T-helper 1 cell treated with Interleukin-12 subunit alpha and Interleukin-12 subunit beta and Interleukin-4 antibody, amounts not matched to agents 30 μg/mL and 1 μg/mL, for 36 hours (primary cell): ENCODE data around the gene SLC6A2.

Experiments used
- H3K27ac Mint-ChIP-seq: one replicate; pipeline ENCODE4 v1.8.0; 2021; ENCODE audit warnings: mild to moderate bottlenecking, mixed read lengths
- H3K27me3 Mint-ChIP-seq: one replicate; pipeline ENCODE4 v1.8.0; 2021; ENCODE audit warnings: low read depth, mixed read lengths
- H3K36me3 Mint-ChIP-seq: one replicate; pipeline ENCODE4 v1.8.0; 2021; ENCODE audit warnings: low read depth, mixed read lengths
- H3K4me1 Mint-ChIP-seq: one replicate; pipeline ENCODE4 v1.8.0; 2021; ENCODE audit warnings: low read depth, mixed read lengths
- H3K4me3 Mint-ChIP-seq: one replicate; pipeline ENCODE4 v1.8.0; 2021; ENCODE audit warnings: mild to moderate bottlenecking, moderate library complexity, mixed read lengths
- H3K9me3 Mint-ChIP-seq: one replicate; pipeline ENCODE4 v1.8.0; 2021; ENCODE audit warnings: mixed read lengths

SLC6A2 gene

GRCh38 chr16:55703003-55704001 is 47.5 kb downstream of the SLC6A2 start:
- H3K27ac Mint-ChIP-seq, result no peak overlapping the region
- peaks cover 3% of the 10 kb centered on the region for H3K4me1 Mint-ChIP-seq
- no peak overlapping the region for H3K4me3 Mint-ChIP-seq
- no peaks in the 10 kb centered on the region for H3K9me3 Mint-ChIP-seq
- H3K36me3 Mint-ChIP-seq, result no peaks in the 10 kb centered on the region
- peaks cover 3% of the 10 kb centered on the region for H3K27me3 Mint-ChIP-seq

- H3K27me3 Mint-ChIP-seq, result peaks cover 3% of the 10 kb centered on the region
Observed at GRCh38 chr16:55706739-55707384, 51.1 kb downstream of the SLC6A2 start.

GRCh38 chr16:55709801-55710200 is 54.0 kb downstream of the SLC6A2 start:
- Mint-ChIP-seq H3K36me3 (no peaks in the 10 kb centered on the region), H3K4me3 (no peak overlapping the region), H3K9me3 (no peaks in the 10 kb centered on the region), H3K4me1 (no peaks in the 10 kb centered on the region), H3K27ac (no peak overlapping the region), H3K27me3 (peaks cover 9% of the 10 kb centered on the region)

More at GRCh38 chr16:55706739-55707384, 51.1 kb downstream of the SLC6A2 start:
- Mint-ChIP-seq H3K27ac (no peak overlapping the region), H3K9me3 (no peaks in the 10 kb centered on the region), H3K36me3 (no peaks in the 10 kb centered on the region), H3K4me3 (no peak overlapping the region), H3K4me1 (peaks cover 3% of the 10 kb centered on the region)

- Mint-ChIP-seq H3K27me3 (peaks cover 9% of the 10 kb centered on the region), H3K27ac (no peak overlapping the region), H3K4me3 (no peak overlapping the region), H3K9me3 (no peaks in the 10 kb centered on the region), H3K36me3 (no peaks in the 10 kb centered on the region), H3K4me1 (no peaks in the 10 kb centered on the region)
Observed at GRCh38 chr16:55710466-55710865, 54.7 kb downstream of the SLC6A2 start.

GRCh38 chr16:55711959-55712876 is 56.4 kb downstream of the SLC6A2 start:
- H3K36me3 Mint-ChIP-seq, result no peaks in the 10 kb centered on the region
- peaks cover 8% of the 10 kb centered on the region for H3K27me3 Mint-ChIP-seq
- H3K27ac Mint-ChIP-seq, result no peak overlapping the region
- no peak overlapping the region for H3K4me3 Mint-ChIP-seq
- H3K4me1 Mint-ChIP-seq, result no peaks in the 10 kb centered on the region
- H3K9me3 Mint-ChIP-seq, result no peaks in the 10 kb centered on the region

- H3K36me3 Mint-ChIP-seq, result no peaks in the 10 kb centered on the region
- no peaks in the 10 kb centered on the region for H3K4me1 Mint-ChIP-seq
- peaks cover 9% of the 10 kb centered on the region for H3K27me3 Mint-ChIP-seq
- H3K9me3 Mint-ChIP-seq, result no peaks in the 10 kb centered on the region
- no peak overlapping the region for H3K4me3 Mint-ChIP-seq
- H3K27ac Mint-ChIP-seq, result no peak overlapping the region
Observed at GRCh38 chr16:55713103-55713502, 57.3 kb downstream of the SLC6A2 start.

GRCh38 chr16:55717326-55717725 is 61.5 kb downstream of the SLC6A2 start:
- H3K9me3 Mint-ChIP-seq, result no peaks in the 10 kb centered on the region
- H3K4me3 Mint-ChIP-seq, result no peak overlapping the region
- H3K27me3 Mint-ChIP-seq, result peaks cover 28% of the 10 kb centered on the region
- H3K4me1 Mint-ChIP-seq, result no peaks in the 10 kb centered on the region
- no peaks in the 10 kb centered on the region for H3K36me3 Mint-ChIP-seq
- no peak overlapping the region for H3K27ac Mint-ChIP-seq

GRCh38 chr16:55725055-55725777 is 69.4 kb downstream of the SLC6A2 start:
- Mint-ChIP-seq H3K27ac (no peak overlapping the region), H3K4me3 (no peak overlapping the region), H3K36me3 (no peaks in the 10 kb centered on the region), H3K4me1 (no peaks in the 10 kb centered on the region), H3K9me3 (no peaks in the 10 kb centered on the region), H3K27me3 (peaks cover 38% of the 10 kb centered on the region)

GRCh38 chr16:55728797-55729196 is 73.0 kb downstream of the SLC6A2 start:
- Mint-ChIP-seq H3K27me3 (peaks cover 10% of the 10 kb centered on the region), H3K9me3 (no peaks in the 10 kb centered on the region), H3K4me3 (no peak overlapping the region), H3K27ac (no peak overlapping the region), H3K36me3 (no peaks in the 10 kb centered on the region), H3K4me1 (no peaks in the 10 kb centered on the region)

GRCh38 chr16:55730115-55730514 is 74.3 kb downstream of the SLC6A2 start:
- Mint-ChIP-seq H3K36me3 (no peaks in the 10 kb centered on the region), H3K4me1 (no peaks in the 10 kb centered on the region), H3K27me3 (peaks cover 8% of the 10 kb centered on the region), H3K27ac (no peak overlapping the region), H3K9me3 (no peaks in the 10 kb centered on the region), H3K4me3 (no peak overlapping the region)

GRCh38 chr16:55732496-55732895 is 76.7 kb downstream of the SLC6A2 start:
- Mint-ChIP-seq H3K4me1 (no peaks in the 10 kb centered on the region), H3K27ac (no peak overlapping the region), H3K4me3 (no peak overlapping the region), H3K27me3 (peaks cover 8% of the 10 kb centered on the region), H3K36me3 (no peaks in the 10 kb centered on the region), H3K9me3 (no peaks in the 10 kb centered on the region)

GRCh38 chr16:55734665-55735064 is 78.9 kb downstream of the SLC6A2 start:
- Mint-ChIP-seq H3K4me1 (no peaks in the 10 kb centered on the region), H3K4me3 (no peak overlapping the region), H3K36me3 (no peaks in the 10 kb centered on the region), H3K27ac (no peak overlapping the region), H3K27me3 (peaks cover 6% of the 10 kb centered on the region), H3K9me3 (no peaks in the 10 kb centered on the region)

- Mint-ChIP-seq H3K4me3 (no peak overlapping the region), H3K36me3 (no peaks in the 10 kb centered on the region), H3K9me3 (no peaks in the 10 kb centered on the region), H3K27ac (no peak overlapping the region), H3K27me3 (peaks cover 4% of the 10 kb centered on the region), H3K4me1 (no peaks in the 10 kb centered on the region)
Observed at GRCh38 chr16:55735120-55735781, 79.5 kb downstream of the SLC6A2 start.
